HEK293T (cell line): ENCODE results near the gene TOR4A.

ENCODE experiments used
- ARNT ChIP-seq: fragments of 450-650 bp; IDR thresholded peaks from 2 replicates; pipeline ENCODE4 v1.6.1; 2017; ENCODE audit warnings: mild to moderate bottlenecking
- BHLHE40 ChIP-seq: fragments of 450-650 bp; IDR thresholded peaks from 2 replicates; pipeline ENCODE4 v1.6.1; 2016; ENCODE audit warnings: mild to moderate bottlenecking, moderate library complexity, borderline replicate concordance
- CTBP1 ChIP-seq: fragments of 450-650 bp; IDR thresholded peaks from 2 replicates; pipeline ENCODE4 v1.6.1; 2016; ENCODE audit warnings: borderline replicate concordance
- ELF4 ChIP-seq: fragments of 450-650 bp; IDR thresholded peaks from 2 replicates; pipeline ENCODE4 v1.6.1; 2017; ENCODE audit warnings: antibody characterized with exemption
- FOXK2 ChIP-seq: fragments of 450-650 bp; IDR thresholded peaks from 2 replicates; pipeline ENCODE4 v1.6.1; 2016; ENCODE audit warnings: mild to moderate bottlenecking
- NFRKB ChIP-seq: fragments of 450-650 bp; IDR thresholded peaks from 2 replicates; pipeline ENCODE4 v1.6.1; 2016; ENCODE audit warnings: mild to moderate bottlenecking, moderate library complexity
- PKNOX1 ChIP-seq: fragments of 450-650 bp; IDR thresholded peaks from 2 replicates; pipeline ENCODE4 v1.6.1; 2016
- SUZ12 ChIP-seq: fragments of 450-650 bp; IDR thresholded peaks from 2 replicates; pipeline ENCODE4 v1.6.1; 2016; ENCODE audit warnings: mild to moderate bottlenecking
- ZNF384 ChIP-seq: fragments of 450-650 bp; IDR thresholded peaks from 2 replicates; pipeline ENCODE4 v1.6.1; 2016

- TF ChIP-seq ARNT (no peak), PKNOX1 (no peak), FOXK2 (no peak), NFRKB (no peak), CTBP1 (no peak), ELF4 (no peak), BHLHE40 (no peak), ZNF384 (no peak), SUZ12 (no peak)
These were observed 41.1 kb downstream of the TOR4A start for GRCh38 chr9:137318602-137319001.
